HG02885 (cell line): ENCODE measurements around the gene SLC2A9.

Experiments
- ATAC-seq: cut with Tn5 transposase; IDR thresholded peaks from one replicate; pipeline ENCODE4 v1.9.1; 2021; ENCODE audit warnings: mild to moderate bottlenecking; ENCODE audit not compliant: unreplicated experiment, poor library complexity

The SLC2A9 gene

DNA sequence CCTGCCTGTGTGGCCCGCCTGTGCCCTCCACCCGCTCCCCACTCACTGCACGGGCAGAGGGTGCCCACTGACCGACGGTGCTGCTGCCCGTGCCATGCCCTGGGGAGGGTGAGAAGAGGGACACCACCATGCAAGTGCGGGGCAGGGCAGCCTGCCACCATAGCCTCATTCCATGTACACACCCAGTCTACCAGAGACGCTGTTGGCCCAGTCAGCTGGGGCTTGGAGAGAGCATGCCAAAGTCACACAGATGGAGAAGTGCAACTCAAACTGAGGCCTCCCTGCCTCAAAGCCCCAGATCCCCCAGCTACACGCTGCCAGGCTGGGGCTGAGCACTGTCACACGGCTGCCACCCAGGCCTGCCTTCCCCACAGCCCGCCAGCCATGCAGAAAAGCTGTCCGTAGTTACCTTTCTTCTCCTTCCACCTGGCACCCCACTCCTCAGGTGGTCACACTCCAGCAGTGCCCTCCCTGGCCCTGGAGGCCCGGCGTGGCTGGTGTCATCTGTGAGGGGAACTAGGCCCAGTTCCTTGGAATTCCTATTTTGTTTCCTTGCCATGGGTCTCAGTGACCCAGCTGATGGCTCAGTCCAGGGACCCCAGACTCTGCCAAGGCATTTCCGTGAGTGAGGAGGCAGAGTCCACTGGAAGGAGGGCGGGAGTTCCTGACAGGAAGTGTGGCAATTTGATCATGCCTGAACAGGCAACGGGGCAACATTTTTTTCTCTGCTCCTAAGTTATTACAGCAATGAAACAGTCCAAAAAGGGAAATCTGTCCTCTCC lies at the start of gene SLC2A9:
SLC2A9 (minus strand) TSS at position 627 of the 782 bp plus-strand sequence; CDS start at position 559, 68 bp downstream.
- no peak for ATAC-seq

DNA sequence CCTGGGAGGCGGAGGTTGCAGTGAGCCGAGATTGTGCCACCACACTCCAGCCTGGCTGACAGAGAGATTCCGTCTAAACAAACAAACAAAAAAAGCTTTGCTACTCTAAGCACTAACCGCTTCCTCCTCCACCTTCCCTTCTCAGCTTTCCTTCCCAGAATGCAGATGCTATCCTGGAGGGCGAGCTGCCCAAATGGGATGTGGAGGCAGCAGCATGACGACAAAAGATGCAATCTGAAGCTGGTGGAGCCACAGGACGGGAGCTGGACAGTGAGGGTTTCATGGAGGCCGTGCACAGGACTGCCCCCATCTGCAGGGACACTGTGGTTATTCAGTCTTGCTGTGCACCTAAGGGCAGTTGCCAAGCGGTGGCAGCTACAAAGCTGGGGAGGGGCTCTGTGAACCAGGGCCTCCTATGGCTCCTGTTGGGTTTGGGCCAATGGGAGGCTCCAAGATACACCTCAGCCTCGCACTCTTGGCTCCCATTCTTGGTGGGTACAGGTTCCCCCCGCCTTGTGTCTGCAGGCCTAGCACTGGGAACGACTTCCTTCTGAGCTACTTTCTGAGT lies 47.9 kb upstream of the SLC2A9 start:
- no peak for ATAC-seq

DNA sequence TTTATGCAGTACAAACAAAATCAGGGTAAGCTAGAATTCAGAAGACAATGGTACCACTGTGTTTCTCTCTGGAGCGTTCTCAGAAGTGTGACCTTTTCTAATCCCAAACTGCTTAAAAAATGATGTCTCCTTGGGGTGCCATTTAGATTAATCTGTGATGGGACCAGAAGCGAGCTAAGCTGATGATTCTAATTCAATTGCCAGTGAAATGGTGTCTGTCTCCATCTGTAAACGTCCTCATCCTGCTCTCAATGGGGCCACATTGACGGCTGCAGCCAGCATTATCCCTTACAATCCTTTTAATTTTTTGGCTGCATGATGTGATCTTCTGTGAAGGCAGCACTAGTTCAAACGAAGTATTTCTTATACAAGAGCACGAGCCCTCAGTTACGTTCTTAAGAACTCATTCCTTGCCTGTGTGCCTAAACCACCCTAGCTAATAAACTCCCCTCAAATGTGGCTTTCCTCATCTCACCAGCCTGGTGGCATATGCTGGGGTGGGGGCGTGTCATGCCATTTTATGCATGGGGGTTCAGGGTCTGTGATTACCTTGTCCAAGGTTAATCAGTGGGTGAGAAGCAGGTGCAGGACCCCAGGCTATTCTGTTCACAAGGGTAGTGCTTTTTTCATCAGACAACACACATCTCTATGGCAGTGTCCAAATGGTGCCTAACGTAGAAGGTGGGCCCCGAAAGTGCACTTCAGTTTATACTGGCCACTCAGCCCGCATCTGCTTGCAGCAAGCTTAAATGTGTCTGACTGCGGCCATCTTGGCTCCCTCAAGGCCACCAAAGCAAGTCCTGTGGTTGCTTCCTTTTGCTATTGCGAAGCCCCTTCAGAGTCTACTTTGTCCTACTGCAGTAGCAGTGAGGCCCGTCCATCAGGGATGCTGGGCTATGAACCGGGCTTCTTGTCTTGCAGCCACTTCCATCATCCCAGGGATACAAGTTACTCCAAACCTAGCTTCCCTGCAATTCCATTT lies 45.7 kb upstream of the SLC2A9 start:
- no peak for ATAC-seq

DNA sequence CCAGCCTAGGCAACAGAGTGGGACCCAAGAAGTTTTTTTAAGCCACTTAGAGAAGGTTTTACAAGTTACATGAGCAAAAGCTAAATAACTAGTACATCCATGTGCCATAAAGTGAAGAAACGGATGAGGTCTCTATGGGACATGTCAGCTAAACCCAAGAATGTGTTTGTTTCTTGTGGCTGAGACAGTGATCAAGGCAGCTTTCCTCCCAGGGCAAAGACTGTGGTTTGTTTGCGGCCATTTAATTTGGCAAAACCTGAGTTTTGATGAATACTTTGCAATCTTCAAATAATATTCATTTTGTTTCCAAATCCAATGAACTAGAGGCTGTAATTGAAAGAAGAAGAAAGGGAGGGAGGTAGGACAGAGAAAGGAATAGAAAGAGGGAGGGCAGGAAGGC lies 44.9 kb upstream of the SLC2A9 start:
- no peak for ATAC-seq

DNA sequence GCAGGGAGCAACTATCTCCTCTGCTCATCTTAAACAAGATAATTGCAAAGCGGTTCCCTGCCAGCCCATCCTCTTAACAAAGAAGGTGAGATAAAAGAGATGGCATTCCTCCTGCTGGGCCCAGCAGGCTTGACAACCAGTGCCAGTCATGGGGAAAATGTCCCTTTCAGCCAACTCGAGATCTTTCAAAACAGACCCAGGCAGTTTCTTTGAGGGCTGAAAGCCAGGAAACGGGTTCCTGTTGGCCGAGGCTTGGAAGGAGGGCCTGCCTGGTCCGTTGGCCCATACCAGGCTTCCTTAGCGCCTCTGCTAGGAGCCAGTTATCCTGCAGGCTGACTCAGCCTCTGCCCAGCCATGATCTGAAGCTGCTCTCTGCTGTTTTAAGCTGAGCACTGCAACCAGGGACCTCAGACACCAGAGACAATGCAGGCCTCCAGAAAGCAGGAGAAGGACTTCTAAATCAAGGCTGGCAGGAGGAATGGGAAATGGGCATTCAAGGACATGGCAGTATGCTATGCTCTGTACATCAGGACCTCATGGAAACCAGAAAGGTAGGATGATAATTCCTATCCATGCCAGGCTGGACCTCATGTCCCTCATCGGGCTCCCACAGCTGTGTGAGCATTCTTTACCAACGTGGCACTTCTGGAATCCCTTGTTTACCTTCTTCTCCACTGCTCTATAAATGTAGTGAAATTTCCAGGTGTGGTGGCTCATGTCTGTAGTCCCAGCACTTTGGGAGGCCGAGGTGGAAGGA lies 42.4 kb upstream of the SLC2A9 start:
- no peak for ATAC-seq

DNA sequence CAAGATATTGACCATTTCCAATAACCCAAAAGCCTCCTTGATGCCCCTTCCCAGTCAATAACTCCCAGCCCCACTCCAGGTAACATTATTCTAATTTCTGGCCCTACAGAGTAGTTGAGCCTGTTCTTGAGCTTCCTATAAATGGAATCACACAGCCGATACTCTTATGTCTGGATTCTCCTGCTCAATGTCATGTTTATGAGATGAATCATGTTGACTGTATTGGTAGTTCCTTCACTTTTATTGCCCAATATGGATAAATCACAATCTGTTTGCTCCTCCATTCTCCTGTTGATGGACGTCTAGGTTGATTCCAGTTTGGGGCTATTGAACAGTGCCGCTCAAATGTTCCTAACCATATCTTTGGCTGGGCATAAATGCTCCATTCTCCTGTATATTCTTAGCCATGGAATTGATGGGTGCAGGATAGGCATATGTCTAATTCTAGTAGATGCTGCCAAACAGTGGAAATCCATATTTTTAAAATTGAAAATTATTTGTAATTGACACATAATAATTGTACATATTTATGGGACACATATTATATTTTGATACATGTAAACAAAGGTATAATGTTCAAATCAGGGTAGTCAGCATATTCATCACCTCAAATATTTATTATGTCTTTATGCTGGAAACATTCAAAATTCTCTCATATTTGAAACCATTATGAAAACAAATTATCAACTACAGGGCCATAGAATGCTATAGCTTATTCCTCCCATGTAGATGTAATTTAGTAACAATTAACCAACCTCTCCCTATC lies 40.5 kb upstream of the SLC2A9 start:
- no peak for ATAC-seq

DNA sequence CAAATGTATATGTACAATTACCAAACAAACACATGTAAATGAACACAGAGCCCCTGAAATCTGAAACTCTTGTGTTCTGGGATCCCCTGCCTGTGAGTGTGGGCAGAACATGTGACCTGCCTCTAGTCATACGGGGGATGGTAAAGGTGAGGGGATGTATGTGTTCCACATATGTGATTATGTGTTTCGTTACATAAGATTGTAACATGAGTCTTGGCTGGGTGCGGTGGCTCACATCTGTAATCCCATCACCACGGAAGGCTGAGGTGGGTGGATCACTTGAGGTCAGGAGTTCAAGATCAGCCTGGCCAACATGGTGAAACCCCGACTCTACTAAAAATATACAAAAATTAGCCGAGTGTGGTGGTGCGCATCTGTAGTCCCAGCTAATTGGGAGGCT lies 37.1 kb upstream of the SLC2A9 start:
- no peak for ATAC-seq

DNA sequence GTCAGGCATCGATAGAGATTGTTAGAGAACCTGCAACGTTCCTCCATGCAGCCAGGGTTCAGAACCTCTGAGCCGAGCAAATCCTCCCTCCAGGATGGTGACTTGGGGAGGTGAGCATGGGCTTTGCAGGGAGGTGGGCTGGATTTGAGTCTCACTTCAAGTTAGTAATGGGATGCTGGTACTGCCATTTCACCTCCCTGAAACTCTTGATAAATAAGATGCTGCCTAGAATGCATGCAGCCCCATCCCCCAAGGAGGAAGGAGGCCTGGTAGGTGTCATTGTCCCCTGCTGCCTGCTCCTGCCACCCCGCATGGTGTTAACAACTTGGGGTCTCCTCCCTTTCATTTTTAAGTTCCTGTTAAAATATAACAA lies 35.7 kb upstream of the SLC2A9 start:
- no peak for ATAC-seq

DNA sequence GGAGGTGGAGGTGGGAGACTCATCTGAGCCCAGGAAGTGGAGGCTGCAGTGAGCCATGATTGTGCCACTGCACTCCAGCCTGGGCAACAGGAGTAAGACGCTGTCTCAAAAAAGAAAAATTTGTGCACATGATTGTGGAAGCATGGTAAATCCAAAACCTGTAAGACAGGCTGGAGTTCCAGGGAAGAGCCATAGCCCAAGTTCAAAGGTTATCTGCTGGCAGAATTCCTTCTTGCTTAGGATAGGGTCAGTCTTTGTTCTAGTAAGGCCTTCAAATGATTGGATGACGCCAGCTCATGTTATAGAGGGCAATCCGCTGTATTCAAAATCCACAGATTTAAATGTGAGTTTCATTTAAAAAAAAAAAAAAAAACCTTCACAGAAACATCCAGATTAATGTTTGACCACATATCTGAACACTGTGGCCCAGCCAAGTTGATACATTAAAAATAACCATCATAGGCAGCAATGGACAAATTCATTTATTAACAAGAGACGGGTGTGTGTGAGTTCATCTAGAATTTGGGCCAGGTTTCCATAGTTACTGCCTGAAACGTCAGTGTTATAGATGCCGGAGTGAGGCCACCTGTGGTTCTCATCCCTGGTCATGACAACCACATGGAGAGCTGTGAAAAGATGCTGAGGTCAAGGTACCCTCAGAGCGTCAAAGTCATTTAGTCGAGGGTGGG lies 35.2 kb upstream of the SLC2A9 start:
- no peak for ATAC-seq

DNA sequence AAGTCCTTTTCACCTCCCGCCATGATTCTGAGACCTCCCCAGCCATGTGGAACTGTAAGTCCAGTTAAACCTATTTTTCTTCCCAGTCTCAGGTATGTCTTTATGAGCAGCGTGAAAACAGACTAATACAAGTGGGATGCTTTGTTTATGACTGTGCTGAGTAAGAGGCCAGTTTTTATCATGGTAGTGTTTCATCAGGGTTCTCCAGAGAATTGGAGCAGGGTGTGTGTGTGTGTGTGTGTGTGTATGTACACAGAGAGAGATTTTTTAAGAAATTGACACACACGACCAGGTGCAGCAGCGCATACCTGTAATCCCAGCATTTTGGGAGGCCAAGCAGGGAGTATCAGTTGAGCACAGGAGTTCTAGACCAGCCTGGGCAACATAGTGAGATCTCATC lies 34.6 kb upstream of the SLC2A9 start:
- no peak for ATAC-seq

DNA sequence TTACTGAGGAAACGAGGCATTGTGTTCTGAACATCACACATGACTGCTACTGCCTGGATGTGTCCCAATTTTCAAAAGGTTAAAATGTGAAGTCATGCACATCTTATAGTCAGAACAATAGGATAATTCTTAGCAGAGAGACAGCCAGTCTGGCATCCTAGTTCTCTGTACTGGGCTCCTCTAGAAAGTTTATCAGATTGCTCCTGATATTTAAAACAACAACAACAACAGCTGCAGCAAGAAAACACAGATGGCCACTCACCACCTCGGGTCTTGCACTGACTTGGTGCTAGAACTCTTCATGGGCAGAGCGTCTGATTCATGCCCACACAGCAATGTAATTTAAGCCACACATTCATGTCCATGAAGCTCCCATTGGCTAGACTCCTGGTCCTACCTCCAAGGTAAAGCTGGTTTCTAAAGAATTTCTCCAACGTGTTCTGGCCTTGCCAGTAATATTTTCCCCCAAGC lies 33.3 kb upstream of the SLC2A9 start:
- no peak for ATAC-seq

DNA sequence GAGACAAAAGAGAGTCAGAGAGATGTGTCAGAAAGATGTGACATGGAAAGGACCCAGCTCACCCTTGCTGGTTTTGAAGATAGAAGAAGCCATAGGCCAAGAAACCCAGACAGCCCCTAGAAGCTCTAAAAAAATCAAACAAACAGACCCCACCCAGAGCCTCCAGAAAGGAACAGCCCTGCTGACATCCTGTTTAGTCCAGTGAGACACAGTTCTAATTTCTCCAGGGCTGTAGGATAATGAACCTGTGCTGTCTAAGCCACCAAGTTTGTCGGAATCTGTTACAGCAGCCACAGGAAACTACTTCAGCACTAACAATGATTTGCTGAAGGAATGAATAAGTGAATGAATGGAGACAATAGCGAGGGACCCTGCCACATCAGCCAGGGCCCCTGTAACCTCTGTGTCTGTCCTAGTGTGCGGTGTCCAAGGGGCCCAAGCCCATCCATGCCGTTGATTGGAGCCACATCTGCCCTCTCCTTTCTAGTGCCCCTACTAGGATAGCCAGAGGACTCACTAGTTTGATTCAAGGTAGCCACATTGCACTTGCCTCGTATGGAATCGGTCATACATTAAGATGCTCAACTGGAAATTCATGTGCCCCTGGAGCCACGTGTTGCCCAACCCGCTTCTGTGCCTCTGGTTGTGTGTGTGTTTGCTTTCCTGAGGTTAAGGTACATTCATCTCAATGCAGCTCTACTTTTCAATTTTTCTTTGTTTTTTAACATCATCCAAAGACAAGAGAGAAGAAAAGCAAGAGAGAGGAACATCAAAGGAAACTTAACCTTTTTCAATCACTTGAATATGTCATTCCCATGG lies 32.5 kb upstream of the SLC2A9 start:
- no peak for ATAC-seq

DNA sequence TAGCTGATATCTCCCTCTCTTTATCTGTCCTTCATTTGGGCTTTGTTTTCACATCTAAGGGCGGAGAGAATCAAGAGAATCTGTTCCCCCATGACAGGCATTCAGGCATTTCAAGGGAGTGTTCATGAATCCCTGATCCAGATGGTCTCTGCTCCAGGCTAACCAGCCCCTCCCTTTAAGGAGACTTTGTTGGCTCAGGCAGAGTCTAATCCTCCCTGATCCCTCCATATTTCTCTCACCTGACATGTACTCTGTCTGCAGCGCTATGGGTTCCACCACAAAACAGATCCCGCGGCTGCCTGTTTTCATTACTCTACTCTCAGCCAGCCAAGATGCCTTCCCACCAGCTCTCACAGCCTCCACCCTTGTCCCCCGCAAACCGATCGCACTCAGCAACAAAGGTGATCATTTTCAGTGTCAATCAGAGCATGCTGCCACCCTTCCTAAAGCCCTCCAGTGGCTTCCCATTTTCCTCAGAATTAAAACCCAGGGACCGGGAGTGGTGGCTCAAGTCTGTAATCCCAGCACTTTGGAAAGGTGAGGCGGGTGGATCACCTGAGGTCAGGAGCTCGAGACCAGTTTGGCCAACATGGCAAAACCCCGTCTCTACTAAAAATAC lies 30.3 kb upstream of the SLC2A9 start:
- ATAC-seq: no peak

DNA sequence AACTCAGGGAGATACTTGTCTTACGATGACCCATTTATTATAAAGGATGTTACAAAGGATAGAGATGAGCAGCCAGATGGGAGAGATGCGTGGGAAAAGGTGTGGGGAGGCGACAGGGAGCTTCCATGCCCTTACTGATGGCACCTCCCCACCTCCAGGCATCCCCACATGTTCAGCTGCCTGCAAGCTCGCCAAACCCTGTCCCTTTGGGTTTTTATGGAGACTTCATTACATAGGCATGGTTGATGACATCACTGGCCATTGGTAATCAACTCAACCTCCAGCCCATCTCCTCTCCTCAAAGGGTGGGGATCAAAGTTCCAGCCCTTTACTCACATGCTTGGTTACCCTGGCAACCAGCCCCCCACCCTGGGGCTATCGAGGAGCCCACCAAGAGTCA lies 29.4 kb upstream of the SLC2A9 start:
- ATAC-seq: no peak

DNA sequence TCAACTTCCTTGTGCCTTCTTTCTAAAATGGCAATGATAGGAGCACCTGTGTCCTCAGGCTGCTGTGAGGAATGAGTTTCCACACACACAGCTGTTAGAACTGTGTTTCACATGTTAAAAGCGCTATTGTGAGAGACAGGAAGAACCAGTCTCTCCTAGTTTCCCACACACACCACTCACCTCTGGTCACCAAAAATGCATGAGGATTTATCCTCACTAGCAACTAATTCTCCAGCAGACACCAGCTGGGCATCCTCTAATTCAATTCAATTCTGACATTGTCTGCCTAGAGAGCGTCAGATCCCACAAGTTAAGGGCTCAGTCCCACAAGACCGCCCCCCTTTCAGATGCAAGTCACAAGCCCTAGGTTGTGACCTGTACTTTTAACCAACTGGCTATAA lies 29.0 kb upstream of the SLC2A9 start:
- no peak for ATAC-seq

DNA sequence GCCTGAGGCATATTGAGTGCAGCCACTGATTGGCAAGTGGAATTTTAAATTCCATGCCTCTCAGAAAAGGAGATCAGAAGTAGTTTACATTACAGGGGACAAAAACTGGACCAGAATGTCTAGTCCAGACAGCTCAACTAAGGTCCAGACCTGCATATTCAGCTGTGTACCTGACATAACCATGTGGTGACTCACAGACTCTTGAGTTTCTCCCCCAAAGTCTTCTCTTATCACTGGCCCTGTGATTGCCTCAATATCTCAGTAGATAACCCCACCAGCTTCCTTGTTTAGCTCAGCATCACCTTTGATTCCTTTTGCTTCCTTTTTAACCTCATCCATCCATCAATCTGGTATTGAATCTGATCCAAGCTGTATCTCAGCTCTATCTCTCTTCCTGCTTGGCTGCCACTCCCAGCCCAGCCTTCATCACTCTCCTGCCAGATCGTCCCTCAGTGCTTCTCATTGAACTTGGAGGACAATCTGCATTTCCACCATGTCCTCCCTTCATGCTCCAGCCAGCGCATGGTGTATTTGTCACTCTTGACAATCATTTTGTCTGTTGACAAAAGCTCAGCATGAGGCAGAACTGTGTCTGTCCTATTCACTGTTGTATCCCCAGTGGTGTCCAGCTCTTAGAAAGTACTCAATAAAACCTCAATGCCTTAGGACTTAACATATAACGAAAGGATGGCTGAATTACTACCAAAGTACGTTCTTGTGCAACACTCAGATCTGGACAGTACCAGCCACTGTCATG lies 27.8 kb upstream of the SLC2A9 start:
- ATAC-seq: no peak

DNA sequence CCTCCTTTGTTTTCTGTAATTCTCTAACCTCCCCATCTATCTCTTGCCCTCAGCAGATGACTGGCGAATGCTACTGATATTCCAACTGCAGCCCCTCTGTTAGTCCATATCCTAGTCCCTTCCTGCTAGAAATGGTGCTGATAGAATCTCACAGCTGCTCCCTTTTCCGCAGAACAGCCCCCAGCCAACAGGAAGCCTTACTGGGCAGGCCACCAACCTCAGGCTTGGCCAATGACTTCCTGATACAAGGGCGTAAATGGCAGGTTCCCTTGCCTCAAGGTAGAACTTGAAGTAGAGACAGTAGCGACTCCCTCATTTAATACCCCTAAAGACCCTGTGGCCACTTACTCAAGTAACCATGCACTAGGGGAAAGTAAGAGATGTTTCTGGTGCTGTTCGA lies 26.7 kb upstream of the SLC2A9 start:
- no peak for ATAC-seq
